LHCN-M2 (cell line): Measurements from ENCODE around the gene JARID2. TPM values are rescaled to one million over a fixed set of nuclear protein-coding genes. Genes with fewer than 3 reads are reported as not detected.
A peak's percentile ranks its signal among the peaks of the same experiment; 100 is the strongest.

Experiments used
- DNase-seq: peaks from one replicate; pipeline ENCODE4 v3.0.0-alpha.2; 2012; ENCODE audit warnings: low read depth
- total RNA-seq: library from RNA; depleted of rRNA; stranded (reverse); fragments of >200 nt; gene quantifications from 2 replicates; pipeline ENCODE4 v1.2.3, GENCODE V29; 2014

The JARID2 gene
- total RNA-seq, 1 experiment from 2014 or later, result 3.8 TPM

DNA sequence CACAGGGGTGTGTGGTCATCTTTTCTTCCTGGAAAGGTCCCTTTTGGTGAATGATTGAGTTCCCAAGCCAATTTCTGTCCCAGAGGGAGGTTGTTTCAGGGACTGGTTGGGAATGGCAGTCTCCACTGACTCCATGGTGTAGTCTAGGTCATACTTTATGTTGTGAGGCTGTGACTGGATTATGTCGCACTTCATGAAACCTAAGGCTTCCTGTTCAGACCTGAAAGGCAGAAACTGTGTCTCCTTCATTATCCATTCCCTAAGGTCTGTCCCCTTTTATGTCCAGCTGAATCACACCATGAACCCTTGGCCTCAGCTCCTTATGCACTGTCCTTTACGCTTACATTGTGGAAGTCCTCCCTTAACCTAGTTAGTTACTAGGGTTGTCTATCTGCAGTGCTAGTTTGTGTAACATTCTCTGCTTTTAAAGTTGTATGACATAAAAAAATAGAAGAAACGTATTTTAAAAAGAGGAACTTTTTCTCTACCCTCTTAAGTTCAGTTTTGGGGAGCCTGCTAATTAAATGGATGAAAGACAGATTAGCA, 191.3 kb downstream of the JARID2 start:
- DNase-seq, result no peak

GRCh38 chr6:15439410-15440025, 193.6 kb downstream of the JARID2 start:
- DNase-seq, result no peak

DNA sequence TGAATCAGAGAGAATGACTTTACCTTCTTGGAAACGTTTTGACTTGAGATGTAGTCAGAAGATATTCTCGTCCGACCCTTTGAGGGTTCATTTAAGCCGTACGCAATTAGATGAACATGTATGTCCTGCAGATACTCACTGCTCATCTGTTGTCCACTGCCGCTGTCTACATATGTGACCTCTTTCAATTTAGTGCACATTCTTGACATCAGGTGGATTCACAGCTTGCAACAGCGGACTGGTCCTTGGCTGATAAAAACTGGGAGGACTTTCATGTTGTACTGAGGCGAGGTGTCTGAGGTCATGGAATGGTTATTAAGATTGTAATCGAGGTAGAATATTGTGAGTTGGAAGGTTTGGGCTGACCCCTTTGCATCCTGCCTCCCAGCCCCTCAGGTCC, 194.2 kb downstream of the JARID2 start:
- DNase-seq, result no peak

DNA sequence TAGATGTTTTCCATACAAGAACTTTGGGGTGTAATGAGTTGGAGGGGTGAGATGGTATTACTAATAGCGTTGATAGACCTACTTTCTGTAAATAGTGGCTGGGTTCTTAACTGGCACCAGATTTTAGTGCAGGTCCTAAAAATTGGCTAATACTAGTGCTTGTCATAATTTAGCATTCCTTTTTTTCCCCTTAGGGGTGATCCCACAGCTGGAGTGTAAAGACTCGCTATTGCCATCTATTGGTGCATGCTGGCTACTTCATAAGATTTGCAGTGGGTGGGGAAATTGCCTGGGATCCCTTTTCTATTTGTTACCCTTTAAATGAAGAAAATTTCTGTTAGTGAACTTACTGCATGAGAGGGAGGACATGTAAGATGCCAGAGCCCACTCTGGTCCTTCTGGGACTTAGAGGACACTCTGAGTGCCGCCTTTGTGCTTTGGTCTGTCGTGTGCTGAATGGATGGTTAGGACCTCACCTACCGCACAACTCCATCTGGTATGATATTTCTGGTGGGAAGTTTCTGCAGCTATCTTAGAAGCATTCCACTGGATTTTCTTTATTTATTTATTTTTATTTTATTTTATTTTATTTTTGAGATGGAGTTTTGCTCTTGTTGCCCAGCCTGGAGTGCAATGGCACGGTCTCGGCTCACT, 195.5 kb downstream of the JARID2 start:
- peak; percentile 73 for DNase-seq

- DNase-seq, result no peak
Measured at GRCh38 chr6:15441981-15442380, 196.1 kb downstream of the JARID2 start.

GRCh38 chr6:15442467-15442866, 196.6 kb downstream of the JARID2 start:
- DNase-seq, result no peak

DNA sequence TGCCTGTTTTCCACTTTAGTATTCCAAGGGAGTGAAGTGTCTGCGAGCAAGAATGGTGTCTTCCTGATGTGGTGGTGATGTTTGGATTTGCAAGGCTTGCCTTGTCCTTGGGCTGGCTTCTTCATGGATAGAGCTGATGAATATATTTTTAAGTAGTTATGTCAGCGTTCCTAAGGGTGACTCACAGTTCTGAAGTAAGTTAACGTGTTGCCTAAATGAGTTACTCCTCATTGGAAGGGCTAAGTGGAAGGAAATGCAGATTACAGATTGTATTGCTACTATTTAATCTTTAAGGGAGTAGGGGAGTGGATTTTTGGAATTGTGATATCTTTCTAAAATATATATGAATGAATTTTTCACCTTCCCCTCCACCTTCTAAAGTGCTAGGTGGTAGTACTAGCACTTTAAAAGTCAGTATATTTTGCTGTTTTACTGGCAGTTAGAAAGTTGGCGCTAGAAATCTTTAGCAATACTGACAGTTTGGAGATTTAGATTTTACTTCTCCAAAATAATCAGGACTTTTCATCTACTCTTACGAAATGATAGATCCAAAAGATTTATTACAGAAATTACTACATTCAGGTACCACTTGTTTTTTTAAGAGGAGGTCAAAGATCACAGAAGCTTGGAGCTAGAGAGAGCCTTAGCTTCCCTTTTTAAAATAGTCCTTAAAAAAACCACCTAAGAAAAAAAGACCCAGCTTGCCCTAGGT, 197.4 kb downstream of the JARID2 start:
- peak; percentile 68 for DNase-seq

- no peak for DNase-seq
Measured at GRCh38 chr6:15444081-15444731, 198.3 kb downstream of the JARID2 start.

DNA sequence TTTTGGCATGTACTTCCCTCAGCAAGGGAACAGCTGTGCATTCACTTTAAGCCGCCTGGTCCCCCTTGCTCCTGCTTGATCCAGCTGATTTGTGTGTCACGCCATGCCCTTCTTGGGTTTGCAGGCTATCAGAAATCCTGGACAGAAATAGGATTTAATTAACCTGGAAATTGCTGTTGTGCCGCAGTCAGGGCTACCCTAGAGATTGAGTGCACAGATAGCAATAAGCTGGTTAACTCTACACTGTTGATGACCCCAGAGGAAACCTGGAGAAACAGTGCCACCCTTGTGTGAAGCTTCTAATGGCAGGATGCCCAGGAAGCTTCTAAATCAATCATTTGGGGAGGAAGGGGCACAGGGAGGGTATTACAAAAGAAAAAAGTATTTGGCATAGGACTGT, 199.0 kb downstream of the JARID2 start:
- DNase-seq, result no peak

DNA sequence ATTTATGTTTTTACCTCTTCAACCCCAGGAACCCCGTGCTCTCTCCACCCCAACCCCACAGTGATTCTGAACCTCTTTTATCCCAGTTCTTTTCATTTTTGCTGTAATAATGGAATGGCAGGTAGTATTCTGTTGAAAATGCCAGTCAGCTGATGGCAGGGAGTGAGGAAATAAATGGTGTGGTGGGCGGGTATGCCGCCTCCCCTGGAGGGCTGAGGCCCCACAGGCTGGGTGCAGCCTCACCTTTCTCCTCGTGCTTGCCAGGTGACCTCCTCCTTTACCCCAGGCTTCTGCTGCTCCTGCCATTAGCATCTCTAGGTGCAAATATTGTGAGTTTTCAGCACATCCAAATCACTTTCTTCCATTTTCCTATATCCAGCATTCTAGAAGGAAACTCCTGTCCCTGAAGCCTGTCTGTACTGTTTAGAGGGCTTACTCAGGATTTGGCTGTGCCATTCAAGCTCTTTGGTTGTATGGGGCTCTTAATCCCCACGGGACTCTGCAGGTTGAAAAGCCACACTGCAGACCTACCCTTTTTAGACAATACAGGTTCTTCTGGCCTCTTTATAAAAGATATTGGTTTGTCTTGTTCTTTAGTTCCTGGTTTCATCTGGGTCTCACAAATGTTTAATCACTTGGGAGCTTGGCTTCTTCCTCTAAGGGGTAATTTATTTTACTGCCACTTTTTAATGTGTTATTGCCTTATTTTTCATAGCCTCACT, 201.8 kb downstream of the JARID2 start:
- no peak for DNase-seq

DNA sequence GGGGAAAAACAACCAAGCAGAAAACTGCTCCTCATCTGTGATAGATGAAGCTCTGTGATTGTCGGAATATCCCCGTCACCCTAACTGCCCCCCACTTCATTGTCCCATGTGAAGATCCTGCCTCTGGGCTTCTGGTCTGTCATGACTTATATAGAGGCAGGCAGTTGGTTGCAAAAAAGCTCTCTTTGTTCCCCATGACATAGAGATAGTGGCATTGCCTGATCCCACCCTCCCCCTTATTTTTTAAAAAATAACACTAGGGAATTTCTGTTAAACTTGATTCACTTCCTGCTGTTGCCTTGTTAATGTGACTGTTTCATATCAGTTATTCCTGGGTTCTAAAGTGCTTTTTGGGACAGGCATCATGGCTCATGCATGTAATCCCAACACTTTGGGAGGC, 203.1 kb downstream of the JARID2 start:
- no peak for DNase-seq

DNA sequence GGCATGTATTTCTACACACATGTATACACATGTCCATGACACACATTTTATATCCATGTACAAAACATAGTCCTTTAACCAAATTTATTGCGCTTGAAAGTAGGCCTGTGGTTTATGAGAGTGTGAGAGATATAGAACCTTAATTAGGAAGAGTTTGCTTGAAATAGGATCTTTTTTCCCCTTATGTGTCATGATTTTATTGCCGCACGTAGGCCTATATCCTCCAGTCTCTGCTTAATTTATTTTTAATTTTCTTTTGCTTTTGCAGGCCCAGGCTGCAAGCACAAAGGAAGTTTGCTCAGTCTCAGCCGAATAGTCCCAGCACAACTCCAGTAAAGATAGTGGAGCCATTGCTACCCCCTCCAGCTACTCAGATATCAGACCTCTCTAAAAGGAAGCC, 205.9 kb downstream of the JARID2 start:
- DNase-seq, result no peak

GRCh38 chr6:15452182-15452941, 206.5 kb downstream of the JARID2 start:
- no peak for DNase-seq

DNA sequence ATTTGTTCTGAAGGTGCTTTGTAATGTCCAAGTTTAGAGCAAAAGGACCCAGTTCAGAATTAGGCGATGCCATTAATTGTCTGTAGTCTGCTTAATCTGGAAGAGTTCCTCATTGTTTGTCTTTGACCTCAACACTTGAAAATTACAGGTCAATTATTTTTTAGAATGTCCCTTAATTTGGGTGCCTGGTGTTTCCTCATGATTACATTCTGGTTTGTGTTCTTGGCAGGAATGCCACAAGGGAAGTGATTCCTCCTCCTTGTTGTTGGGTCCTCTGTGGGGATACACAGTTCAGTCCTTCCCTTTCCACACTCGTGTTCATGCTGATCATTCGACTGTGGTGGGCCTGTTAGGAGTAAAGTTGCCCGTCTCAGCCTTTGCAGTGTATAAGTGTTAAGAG, 207.3 kb downstream of the JARID2 start:
- DNase-seq, result no peak

GRCh38 chr6:15453622-15454021, 207.8 kb downstream of the JARID2 start:
- no peak for DNase-seq

DNA sequence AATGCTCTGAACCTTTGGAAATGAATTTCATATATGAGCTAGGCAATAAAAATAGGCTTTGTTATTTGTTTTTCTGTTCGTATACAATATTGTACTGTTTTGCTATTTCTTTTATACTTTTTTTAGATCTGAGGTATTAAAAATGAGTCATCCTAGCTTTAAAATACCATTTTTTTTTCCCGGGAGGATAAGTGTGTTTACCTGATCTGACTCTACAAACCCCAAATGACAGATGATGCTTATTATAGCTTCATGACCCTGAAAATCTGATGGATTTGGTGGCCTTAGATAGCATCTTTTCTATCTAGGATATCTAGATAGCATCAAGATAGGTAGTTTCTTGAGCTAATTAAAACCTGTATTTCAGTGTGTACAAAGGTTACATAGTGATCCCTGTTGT, 210.6 kb downstream of the JARID2 start:
- no peak for DNase-seq

GRCh38 chr6:15457121-15457650, 211.3 kb downstream of the JARID2 start:
- no peak for DNase-seq

- DNase-seq, result no peak
Measured at GRCh38 chr6:15458021-15458459, 212.2 kb downstream of the JARID2 start.

DNA sequence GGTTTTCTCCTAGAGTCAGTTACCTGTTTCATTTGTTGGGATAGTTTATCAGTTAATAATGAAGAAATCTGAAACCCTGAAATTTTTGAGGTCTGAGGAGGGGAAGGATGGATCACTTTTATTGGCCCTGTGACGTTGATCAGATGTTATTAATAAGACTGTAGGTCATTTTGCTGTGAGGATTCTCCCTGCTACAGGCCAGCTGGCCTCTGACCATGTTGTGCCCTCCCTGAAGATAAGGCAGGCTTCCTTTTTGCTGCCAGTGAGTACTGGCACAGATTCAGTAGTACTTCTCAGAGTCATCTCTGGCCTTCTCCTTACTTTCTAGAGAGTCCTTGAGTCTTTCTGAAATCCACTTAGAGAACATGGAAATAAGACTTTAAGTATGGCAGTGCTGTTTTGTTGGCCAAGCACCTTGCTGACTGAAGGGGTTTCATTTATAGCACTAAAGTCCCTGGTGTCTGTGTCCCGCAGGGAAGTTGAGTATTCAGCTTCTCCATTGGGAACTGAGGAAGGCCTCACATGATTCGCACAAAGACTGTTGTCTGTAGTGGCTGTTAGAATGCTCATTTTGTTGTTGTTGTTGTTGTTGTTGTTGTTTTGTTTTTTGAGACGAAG, 214.3 kb downstream of the JARID2 start:
- DNase-seq, result no peak
